ENCODE data around the gene SYNPR.

GRCh38 chr3:63351159-63352007 is 73.3 kb downstream of the SYNPR start:
- TF ChIP-seq CTCF (conservative IDR thresholded peaks at IDR 0.05; ENCODE audit: low read length) (peak; percentile 85), EZH2phosphoT487 (IDR thresholded peaks at IDR 0.05; ENCODE audit: borderline replicate concordance, low read depth, low read length) (no peak)

Measured in OCI-LY7 (cell line).